ENCODE measurements around the gene HTD2.
"Not testable (repeated sequence)": the region's sequence is repeated elsewhere in the genome, so short reads cannot be mapped to it uniquely, and the experiment has no call there.

HTD2 gene

GRCh38 chr3:58333206-58334012 lies 27.1 kb downstream of the HTD2 start:
- DNase-seq = no peak

- DNase-seq = no peak
Observed at GRCh38 chr3:58334013-58334321, 27.6 kb downstream of the HTD2 start.

DNA sequence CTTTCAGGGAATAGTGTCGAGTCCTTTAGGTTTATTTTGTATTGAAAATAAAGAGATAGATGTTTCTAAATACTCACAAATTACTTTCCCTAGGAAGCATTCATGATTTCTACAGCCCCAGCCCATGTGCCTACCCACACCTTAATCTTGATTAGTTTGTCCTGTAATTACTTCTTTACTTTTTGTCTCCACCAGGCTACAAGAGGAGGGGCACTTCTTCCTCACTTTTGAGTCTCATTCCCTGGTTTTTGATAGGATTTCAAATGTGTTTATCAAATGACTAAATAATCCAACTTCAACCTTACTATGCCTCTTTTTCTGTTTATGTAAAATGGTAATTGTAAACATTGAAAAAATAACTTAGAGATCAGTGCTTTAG lies 28.2 kb downstream of the HTD2 start:
- no peak for DNase-seq

GRCh38 chr3:58335652-58335947 lies 29.3 kb downstream of the HTD2 start:
- no peak for DNase-seq

DNA sequence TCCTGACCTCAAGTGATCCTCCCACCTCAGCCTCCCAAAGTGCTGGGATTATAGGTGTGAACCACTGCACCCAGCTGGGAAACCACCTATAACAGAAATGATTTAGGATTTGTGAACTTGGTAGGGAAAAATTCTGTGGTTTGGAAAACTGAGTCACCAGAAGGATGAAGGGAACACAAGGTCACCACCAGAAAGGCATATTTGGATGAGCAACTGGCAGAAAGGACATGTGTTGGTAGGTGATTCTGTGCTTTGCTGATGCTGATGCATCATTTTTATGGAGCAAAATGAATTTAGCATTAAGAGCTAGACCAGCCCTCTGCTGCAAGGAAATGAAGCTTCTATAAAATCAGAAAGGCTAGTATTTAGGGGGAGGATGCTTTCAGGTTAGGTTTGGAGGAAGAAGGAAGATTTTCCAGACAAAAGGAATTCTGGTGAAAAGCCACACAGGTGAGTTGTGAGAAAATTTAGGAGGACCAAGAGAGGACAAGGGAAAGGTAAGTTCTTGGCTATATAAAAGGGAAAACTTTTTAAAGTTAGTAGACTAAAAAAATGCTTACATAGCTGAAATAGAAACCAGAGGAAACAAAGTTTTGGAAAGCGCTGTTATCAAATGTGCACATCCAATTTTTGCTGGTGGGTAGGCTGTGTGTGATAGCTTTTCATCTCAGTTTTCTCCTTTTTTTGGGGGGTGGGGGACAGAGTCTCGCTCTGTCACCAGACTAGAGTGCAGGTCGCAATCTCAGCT lies 30.0 kb downstream of the HTD2 start:
- DNase-seq = no peak

DNA sequence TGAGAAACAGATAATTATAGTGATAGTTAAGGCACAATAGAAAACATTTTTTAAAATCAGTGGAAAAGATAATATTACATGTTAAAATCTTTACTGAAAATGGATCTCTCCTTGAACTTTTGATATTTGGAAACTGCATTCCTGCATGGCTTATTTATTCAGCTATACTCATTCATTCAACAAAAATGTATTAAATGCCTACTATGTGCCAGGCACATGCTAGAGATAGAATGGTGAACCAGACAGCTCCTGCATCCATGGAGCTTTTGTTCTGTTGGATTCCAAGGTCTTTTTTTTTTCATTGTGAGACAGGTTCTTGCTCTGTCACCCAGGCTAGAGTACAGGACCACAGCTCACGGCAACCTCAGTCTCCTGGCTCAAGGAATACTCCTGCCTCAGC lies 30.9 kb downstream of the HTD2 start:
- DNase-seq = no peak

GRCh38 chr3:58339146-58339545 lies 32.8 kb downstream of the HTD2 start:
- not testable (repeated sequence) for DNase-seq

DNA sequence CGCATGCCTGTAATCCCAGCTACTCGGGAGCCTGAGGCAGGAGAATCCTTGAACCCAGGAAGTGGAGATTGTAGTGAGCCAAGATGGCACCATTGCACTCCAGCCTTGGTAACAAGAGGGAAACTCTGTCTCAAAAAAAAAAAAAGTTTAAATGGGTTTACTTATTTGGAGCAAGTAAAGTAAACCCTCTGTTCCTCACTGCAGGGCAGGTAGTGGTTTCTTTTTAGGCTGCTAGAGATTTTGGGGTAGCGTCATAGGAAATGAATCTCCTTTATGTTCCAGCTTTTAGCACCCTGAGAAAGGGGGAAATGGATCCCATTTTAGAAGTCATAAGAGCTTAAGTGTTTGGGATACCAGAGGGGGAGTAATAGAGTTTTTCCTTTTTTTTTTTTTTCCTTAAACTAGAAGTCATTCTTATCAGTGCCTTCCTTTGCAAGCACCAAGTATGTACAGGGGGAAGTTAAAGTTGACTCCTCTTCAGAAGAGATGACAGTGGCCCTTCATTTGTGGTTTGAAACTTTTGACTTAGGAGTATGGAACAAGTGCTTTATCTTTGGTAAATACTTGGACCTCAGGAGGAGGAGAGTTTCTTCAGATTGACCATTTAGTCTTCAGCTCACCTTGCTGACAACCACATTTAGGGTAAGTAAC lies 34.4 kb downstream of the HTD2 start:
- DNase-seq = no peak

GRCh38 chr3:58341376-58341775 lies 35.1 kb downstream of the HTD2 start:
- DNase-seq = no peak

- no peak for DNase-seq
Observed at GRCh38 chr3:58342676-58343075, 36.4 kb downstream of the HTD2 start.

DNA sequence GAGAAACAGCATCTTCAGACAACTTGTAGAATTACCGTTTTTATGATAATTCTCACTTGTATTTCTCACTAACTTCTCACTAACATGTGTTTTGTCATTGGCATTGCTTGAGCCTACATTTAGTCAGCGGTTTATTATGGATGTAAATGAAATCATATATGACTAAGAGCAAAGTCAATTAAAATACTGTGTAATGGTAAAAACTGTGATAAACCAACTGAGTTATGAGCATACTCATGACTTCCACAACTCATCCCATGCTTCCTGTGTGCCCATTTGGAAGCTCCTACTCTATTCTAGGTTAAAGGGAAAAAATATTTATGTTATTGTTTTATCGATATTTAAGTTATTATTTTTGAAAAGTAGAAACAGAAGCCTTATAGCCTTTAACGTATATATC lies 39.1 kb downstream of the HTD2 start:
- DNase-seq = no peak

GRCh38 chr3:58346368-58346767 lies 40.0 kb downstream of the HTD2 start:
- no peak for DNase-seq

GRCh38 chr3:58347984-58348383 lies 41.7 kb downstream of the HTD2 start:
- no peak for DNase-seq

GRCh38 chr3:58349792-58350626 lies 43.7 kb downstream of the HTD2 start:
- no peak for DNase-seq

DNA sequence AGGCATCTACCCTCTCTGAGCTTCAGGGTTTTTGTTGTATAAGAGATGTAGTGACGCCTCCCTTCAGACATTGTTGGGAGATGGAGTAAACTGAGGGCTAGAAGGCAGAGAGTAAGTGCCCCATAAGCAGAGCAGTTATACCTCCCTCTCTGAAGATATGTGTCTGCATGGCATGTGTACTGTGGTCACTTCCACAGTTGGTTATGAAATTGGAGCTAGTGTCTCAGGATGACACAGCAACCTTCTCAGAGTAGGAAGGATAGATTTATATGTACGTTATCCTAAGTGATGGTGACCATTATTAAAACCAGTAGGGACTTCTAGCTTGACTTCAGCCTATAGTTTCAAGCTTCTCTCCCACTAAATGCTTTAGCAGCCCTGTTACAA lies 44.3 kb downstream of the HTD2 start:
- DNase-seq = no peak

- no peak for DNase-seq
Observed at GRCh38 chr3:58351920-58352319, 45.6 kb downstream of the HTD2 start.

GRCh38 chr3:58352626-58353025 lies 46.3 kb downstream of the HTD2 start:
- no peak for DNase-seq

GRCh38 chr3:58353722-58354553 lies 47.6 kb downstream of the HTD2 start:
- DNase-seq = no peak

DNA sequence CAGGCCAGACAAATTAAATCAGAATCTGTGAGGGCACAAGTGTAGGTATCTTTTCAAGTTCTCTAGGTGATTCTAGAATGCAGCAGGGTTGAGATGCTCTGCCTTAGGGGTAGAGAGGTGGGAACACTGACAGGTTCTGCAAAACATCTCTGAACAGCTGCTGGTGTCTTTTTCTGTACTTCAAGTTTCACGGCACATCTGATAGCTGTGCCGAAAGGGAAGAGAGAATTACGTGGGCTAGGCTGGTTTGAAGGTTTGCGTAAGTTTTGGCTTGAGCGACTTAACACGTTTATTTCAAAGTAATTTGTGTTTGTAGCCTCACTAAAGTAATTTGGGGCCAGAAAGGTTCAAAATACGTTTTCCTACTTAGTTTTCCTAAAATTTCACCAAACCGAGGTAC lies 48.9 kb downstream of the HTD2 start:
- DNase-seq = no peak

- no peak for DNase-seq
Observed at GRCh38 chr3:58356054-58356453, 49.7 kb downstream of the HTD2 start.

GRCh38 chr3:58357402-58357801 lies 51.1 kb downstream of the HTD2 start:
- DNase-seq = no peak

DNA sequence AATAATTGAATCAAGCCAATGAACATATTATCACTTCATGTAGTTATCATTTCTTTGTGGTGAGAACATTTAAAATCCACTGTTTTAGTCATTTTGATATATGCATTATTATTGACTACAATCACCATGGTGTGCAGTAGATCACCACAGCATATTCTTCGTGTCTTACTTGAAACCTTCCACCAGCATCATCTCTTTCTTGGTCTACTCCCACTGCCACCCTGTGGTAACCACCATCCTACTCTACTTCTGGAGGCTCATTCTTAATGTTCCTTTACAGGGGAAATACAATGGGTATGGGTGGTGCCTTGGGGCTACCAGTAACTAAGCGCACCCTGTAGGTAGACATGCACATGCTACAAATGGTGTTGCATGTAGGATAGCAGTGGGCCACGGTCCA lies 51.8 kb downstream of the HTD2 start:
- no peak for DNase-seq

- DNase-seq = no peak
Observed at GRCh38 chr3:58358808-58359207, 52.5 kb downstream of the HTD2 start.

Data from NCI-H2081 treated with DMSO at 0.1 percent for 48 hours (cell line).